Right lobe of liver (tissue), 4 donors: Measurements from ENCODE around the gene DDI1.

Source experiments
- CTCF ChIP-seq, 4 donors: fragments of 200-600 bp in 3 of 4; fragments of 450-650 bp in 1 of 4; IDR thresholded peaks; one replicate each; pipeline versions ENCODE4 v1.5.1 to v1.8.0; 2016 to 2022; ENCODE audit warnings: antibody characterized with exemption in 4 of 4, mild to moderate bottlenecking in 2 of 4
- POLR2A ChIP-seq: fragments of 450-650 bp; IDR thresholded peaks from one replicate; pipeline ENCODE4 v1.6.1; 2017; ENCODE audit warnings: antibody characterized with exemption, mild to moderate bottlenecking
- donor health status: DM: no; HTN: no; CAD: no.
- donor health status: DM: no; HTN: no; CAD: no.
- donor health status: DM: no; HTN: yes; CAD: no.

- no peak for TF ChIP-seq CTCF (IDR thresholded peaks at IDR 0.05)
- no peak for TF ChIP-seq POLR2A
Observed at GRCh38 chr11:104076455-104076854, 40.0 kb downstream of the DDI1 start.
